HepG2 (cell line): ENCODE data around the gene CDHR1. TPM values are rescaled to one million over a fixed set of nuclear protein-coding genes. Genes with fewer than 3 reads are reported as not detected.

Experiments
- FOXA3 ChIP-seq: IDR thresholded peaks from 2 replicates; pipeline ENCODE4 v1.6.1; 2016; ENCODE audit warnings: missing genetic modification reagents, missing compliant biosample characterization
- HNF4G ChIP-seq, 2 experiments: sonication (generic) in 1 of 2; formaldehyde crosslinking in 1 of 2; IDR thresholded peaks; 2 replicates each; pipeline versions ENCODE4 v1.4.0 to v1.6.1; 2011 to 2020; ENCODE audit warnings: borderline replicate concordance in 2 of 2, low read depth in 2 of 2, mild to moderate bottlenecking in 2 of 2, low read length in 1 of 2, missing genetic modification reagents in 1 of 2, moderate library complexity in 1 of 2
- KDM2A ChIP-seq: sonication (generic); formaldehyde crosslinking; IDR thresholded peaks from 2 replicates; pipeline ENCODE4 v1.4.0; 2020; ENCODE audit warnings: low read depth, missing genetic modification reagents, borderline replicate concordance
- KLF9 ChIP-seq: IDR thresholded peaks from 2 replicates; pipeline ENCODE4 v1.6.1; 2016; ENCODE audit warnings: low read depth
- PRDM10 ChIP-seq: sonication (generic); formaldehyde crosslinking; IDR thresholded peaks from 2 replicates; pipeline ENCODE4 v1.4.0; 2020; ENCODE audit warnings: low read depth, missing genetic modification reagents
- SNAPC2 ChIP-seq: sonication (generic); formaldehyde crosslinking; IDR thresholded peaks from 2 replicates; pipeline ENCODE4 v1.8.1; 2022; ENCODE audit warnings: mild to moderate bottlenecking, missing genetic modification reagents
- STAG1 ChIP-seq: sonication (generic); formaldehyde crosslinking; IDR thresholded peaks from 2 replicates; pipeline ENCODE4 v1.4.0; 2020; ENCODE audit warnings: missing genetic modification reagents
- TARDBP ChIP-seq: sonication (generic); formaldehyde crosslinking; IDR thresholded peaks from 2 replicates; pipeline ENCODE4 v1.8.0; 2022; ENCODE audit warnings: mild to moderate bottlenecking, missing genetic modification reagents
- WIZ ChIP-seq: sonication (generic); formaldehyde crosslinking; IDR thresholded peaks from 2 replicates; pipeline ENCODE4 v1.5.1; 2020; ENCODE audit warnings: mild to moderate bottlenecking, missing genetic modification reagents
- ZBTB26 ChIP-seq: IDR thresholded peaks from 2 replicates; pipeline ENCODE4 v1.6.1; 2016; ENCODE audit warnings: missing compliant biosample characterization, missing genetic modification reagents, borderline replicate concordance
- ZIK1 ChIP-seq: sonication (generic); formaldehyde crosslinking; IDR thresholded peaks from 2 replicates; pipeline ENCODE4 v1.5.0; 2020; ENCODE audit warnings: mild to moderate bottlenecking, low read depth, missing genetic modification reagents, borderline replicate concordance
- ZNF407 ChIP-seq: sonication (generic); formaldehyde crosslinking; IDR thresholded peaks from one replicate; pipeline ENCODE4 v1.5.1; 2020; ENCODE audit warnings: mild to moderate bottlenecking, missing genetic modification reagents; ENCODE audit errors: not compliant biosample characterization
- ZNF552 ChIP-seq: sonication (generic); formaldehyde crosslinking; IDR thresholded peaks from 2 replicates; pipeline ENCODE4 v1.9.0; 2022; ENCODE audit warnings: missing genetic modification reagents, mild to moderate bottlenecking, borderline replicate concordance
- polyA plus RNA-seq, 8 experiments: library from polyadenylated mRNA; depleted of rRNA in 3 of 8; stranded (reverse) in 7 of 8; unstranded in 1 of 8; fragments of >200 nt; fragmentation: Illumina TruSeq in 4 of 8; extraction: Trizol in 4 of 8; gene quantifications; 2 replicates each; pipeline versions ENCODE4 v1.2.1 to v1.2.3, GENCODE V29; 2011 to 2016; ENCODE audit warnings: low read depth in 4 of 8, missing spikeins in 1 of 8, mixed read lengths in 1 of 8; ENCODE audit not compliant: insufficient read depth in 1 of 8
- total RNA-seq, 5 experiments: library from RNA; depleted of rRNA; stranded (reverse); fragments of >200 nt; fragmentation: Illumina TruSeq; extraction: Trizol; gene quantifications; 2 replicates each; pipeline ENCODE4 v1.2.3, GENCODE V29; 2016; ENCODE audit warnings: low read depth in 1 of 5

The CDHR1 gene
- total and polyA plus RNA-seq, 2 of the 13 experiments (the other 11 are each of a cell fraction or from before 2014, with no cell fraction given): 0.04 to 0.09 TPM

DNA sequence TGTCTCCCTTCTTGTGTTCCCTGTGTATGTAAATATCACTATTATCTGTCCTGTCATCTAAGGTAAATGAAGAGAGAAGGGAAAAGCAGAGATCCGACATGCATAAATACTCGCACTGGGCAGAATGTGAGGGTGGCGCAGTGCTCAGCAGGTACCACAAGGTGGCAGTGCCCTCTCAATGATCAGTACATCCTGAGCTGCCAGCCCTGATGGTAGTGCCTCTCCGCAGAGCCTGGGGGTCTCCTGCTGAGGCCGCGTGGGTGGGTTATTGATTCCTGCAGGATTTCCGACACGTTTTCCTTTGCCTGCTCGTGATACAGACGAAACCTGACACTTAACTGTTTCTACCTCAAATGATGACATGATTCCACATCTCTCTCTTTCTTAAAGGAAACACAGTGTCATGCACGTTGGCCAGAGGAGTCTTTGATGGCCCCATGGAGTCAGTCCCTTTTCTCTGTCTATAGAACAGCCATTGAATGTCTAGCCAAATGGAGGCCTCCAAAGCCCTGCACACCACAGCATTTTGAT lies 70.3 kb downstream of the CDHR1 start (continued):
- TF ChIP-seq PRDM10 (CRISPR knock-in tag) (no peak), ZIK1 (no peak), STAG1 (peak; percentile 91), ZNF552 (CRISPR knock-in tag) (no peak), ZNF407 (no peak), KLF9 (CRISPR knock-in tag) (no peak), FOXA3 (CRISPR knock-in tag) (0 out of 2 replicates have a peak, but pooled peaks have one; percentile 21), WIZ (CRISPR knock-in tag) (no peak), SNAPC2 (CRISPR knock-in tag) (peak; percentile 41; the same call in 1 of the 2 replicates), ZBTB26 (CRISPR knock-in tag) (peak; percentile 45; the same call in 1 of the 2 replicates), HNF4G (IDR thresholded peaks at IDR 0.05; ENCODE audit: borderline replicate concordance, low read depth, low read length) (no peak), HNF4G (CRISPR knock-in tag; IDR thresholded peaks at IDR 0.05; ENCODE audit: borderline replicate concordance, low read depth) (no peak), TARDBP (CRISPR knock-in tag) (0 out of 2 replicates have a peak, but pooled peaks have one; percentile 51), KDM2A (peak; percentile 37; the same call in 1 of the 2 replicates)
